HuH-7 (cell line): ENCODE results near the gene TMEM62.
"Not testable (repeated sequence)": the region's sequence is repeated elsewhere in the genome, so short reads cannot be mapped to it uniquely, and the experiment has no call there.

Source experiments
- DNase-seq: peaks from one replicate; pipeline ENCODE4 v3.0.0; 2011; ENCODE audit warnings: low spot score

The TMEM62 gene

GRCh38 chr15:43183270-43183669 is 49.9 kb downstream of the TMEM62 start:
- DNase-seq: no peak

GRCh38 chr15:43184407-43185124 is 51.2 kb downstream of the TMEM62 start:
- no peak for DNase-seq

- peak; percentile 89 for DNase-seq
Measured at GRCh38 chr15:43185157-43186002, 52.0 kb downstream of the TMEM62 start, which contains the start of gene CCNDBP1. Gene CCNDBP1, plus strand, starts transcription at chr15:43185403. Its CDS starts 96 bp downstream, at chr15:43185499.

GRCh38 chr15:43186003-43186353 is 52.6 kb downstream of the TMEM62 start:
- peak; percentile 29 for DNase-seq

GRCh38 chr15:43187544-43188155 is 54.3 kb downstream of the TMEM62 start:
- DNase-seq: no peak

GRCh38 chr15:43189296-43189695 is 55.9 kb downstream of the TMEM62 start:
- DNase-seq: no peak

- no peak for DNase-seq
Measured at GRCh38 chr15:43190178-43190577, 56.8 kb downstream of the TMEM62 start.

GRCh38 chr15:43193710-43194109 is 60.3 kb downstream of the TMEM62 start:
- no peak for DNase-seq

- DNase-seq: no peak
Measured at GRCh38 chr15:43194795-43195194, 61.4 kb downstream of the TMEM62 start.

GRCh38 chr15:43196760-43197548 is 63.6 kb downstream of the TMEM62 start:
- no peak for DNase-seq

GRCh38 chr15:43197773-43198172 is 64.4 kb downstream of the TMEM62 start:
- not testable (repeated sequence) for DNase-seq

GRCh38 chr15:43198556-43198955 is 65.2 kb downstream of the TMEM62 start:
- DNase-seq: not testable (repeated sequence)

- DNase-seq: no peak
Measured at GRCh38 chr15:43198992-43199391, 65.6 kb downstream of the TMEM62 start.

GRCh38 chr15:43199945-43200488 is 66.6 kb downstream of the TMEM62 start:
- no peak for DNase-seq

GRCh38 chr15:43204016-43204901 is 70.9 kb downstream of the TMEM62 start:
- peak; percentile 65 for DNase-seq

GRCh38 chr15:43206054-43206453 is 72.7 kb downstream of the TMEM62 start:
- no peak for DNase-seq

GRCh38 chr15:43207024-43207423 is 73.6 kb downstream of the TMEM62 start:
- no peak for DNase-seq

GRCh38 chr15:43208052-43209002 is 74.9 kb downstream of the TMEM62 start:
- no peak for DNase-seq

- peak; percentile 70 for DNase-seq
Measured at GRCh38 chr15:43209059-43209824, 75.9 kb downstream of the TMEM62 start.
